Panc1 (cell line): ENCODE data around the gene QRFPR.

ENCODE experiments used
- CTCF ChIP-seq: fragments of 450-650 bp; IDR thresholded peaks from 2 replicates; pipeline ENCODE4 v1.5.1; 2017; ENCODE audit warnings: mild to moderate bottlenecking
- POLR2AphosphoS5 ChIP-seq: IDR thresholded peaks from 2 replicates; pipeline ENCODE4 v1.6.1; 2012; ENCODE audit warnings: mild to moderate bottlenecking, low read depth, low read length, moderate library complexity
- REST ChIP-seq, 2 experiments: IDR thresholded peaks; 2 replicates each; pipeline ENCODE4 v1.6.1; 2011 to 2012; ENCODE audit warnings: low read depth in 2 of 2, control low read depth in 1 of 2, low read length in 1 of 2, mild to moderate bottlenecking in 1 of 2, moderate library complexity in 1 of 2; ENCODE audit not compliant: insufficient read depth in 1 of 2
- SIN3A ChIP-seq: IDR thresholded peaks from 2 replicates; pipeline ENCODE4 v1.6.1; 2012; ENCODE audit warnings: low read depth, mild to moderate bottlenecking, low read length, moderate library complexity, borderline replicate concordance; ENCODE audit not compliant: insufficient read depth
- TCF7L2 ChIP-seq: IDR thresholded peaks from 2 replicates; pipeline ENCODE4 v1.6.1; 2011; ENCODE audit warnings: mild to moderate bottlenecking, low read depth, low read length, inconsistent platforms

- TF ChIP-seq CTCF (no peak), POLR2AphosphoS5 (no peak), TCF7L2 (no peak), SIN3A (no peak), REST (IDR thresholded peaks at IDR 0.05; ENCODE audit: insufficient read depth in 1 of 2, low read depth in 2 of 2, low read length in 1 of 2) (no peak)
Observed at GRCh38 chr4:121280425-121280824, 100.4 kb downstream of the QRFPR start.
